ENCODE data around the gene IGF2BP3. TPM values are rescaled to one million over a fixed set of nuclear protein-coding genes. Genes with fewer than 3 reads are reported as not detected.
"Not testable (repeated sequence)": the region's sequence is repeated elsewhere in the genome, so short reads cannot be mapped to it uniquely, and the experiment has no call there.

The IGF2BP3 gene
- total RNA-seq, result under 1 TPM; 0.32 to 0.86 (median 0.43) TPM

DNA sequence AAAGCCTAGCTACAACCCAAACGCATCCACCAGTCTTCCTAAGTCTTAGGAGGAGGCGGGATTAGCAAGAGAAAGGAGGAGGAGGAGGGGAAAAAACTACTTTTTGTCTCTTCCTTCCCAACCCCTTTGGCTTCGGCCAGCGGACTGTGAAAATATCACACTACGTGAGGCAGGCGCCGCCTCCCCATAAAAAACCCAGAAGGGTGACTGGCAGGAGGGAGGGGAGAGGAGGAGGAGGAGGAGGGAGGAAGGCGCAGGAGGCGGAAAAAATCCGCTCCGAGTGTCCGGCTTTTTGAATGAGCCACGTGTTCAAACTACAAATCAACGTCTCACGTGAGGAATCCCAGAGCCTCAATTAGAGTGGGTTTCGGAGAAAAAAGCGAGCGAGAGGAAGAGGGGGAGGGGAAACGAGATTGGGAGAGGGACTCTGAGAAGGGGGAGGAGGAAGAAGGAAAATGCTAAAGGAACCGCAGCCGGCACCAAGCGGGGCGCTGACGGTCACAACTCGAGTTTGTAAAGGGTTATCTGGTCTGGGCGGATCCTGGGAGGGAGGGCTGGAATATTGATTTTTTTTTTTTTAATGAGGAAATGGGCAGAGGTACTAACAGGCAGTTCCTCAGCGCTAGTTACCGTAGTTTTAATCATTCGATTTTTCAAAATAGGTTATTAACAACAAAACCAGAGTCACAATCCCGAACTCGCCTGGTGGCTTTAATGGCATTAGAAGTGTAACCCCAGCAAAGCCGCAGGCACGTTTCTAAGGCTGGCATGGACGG, at the start of gene IGF2BP3:
IGF2BP3 (minus strand) TSS at position 162 of the 776 bp plus-strand sequence. CDS start 381 bp downstream, outside the sequence.
- peaks cover 7% of the 10 kb centered on the region for H3K9me3 Mint-ChIP-seq
- H3K27me3 Mint-ChIP-seq (ENCODE audit: low read depth), result peaks cover 70% of the 10 kb centered on the region
- no peaks in the 10 kb centered on the region for H3K36me3 Mint-ChIP-seq (ENCODE audit: insufficient read depth)
- ATAC-seq (no peak), DNase-seq (no peak)
- peaks cover 37% of the 10 kb centered on the region for H3K4me1 Mint-ChIP-seq (ENCODE audit: low read depth)
- H3K4me3 Mint-ChIP-seq, result peak within 1 kb of the TSS; percentile 75

DNA sequence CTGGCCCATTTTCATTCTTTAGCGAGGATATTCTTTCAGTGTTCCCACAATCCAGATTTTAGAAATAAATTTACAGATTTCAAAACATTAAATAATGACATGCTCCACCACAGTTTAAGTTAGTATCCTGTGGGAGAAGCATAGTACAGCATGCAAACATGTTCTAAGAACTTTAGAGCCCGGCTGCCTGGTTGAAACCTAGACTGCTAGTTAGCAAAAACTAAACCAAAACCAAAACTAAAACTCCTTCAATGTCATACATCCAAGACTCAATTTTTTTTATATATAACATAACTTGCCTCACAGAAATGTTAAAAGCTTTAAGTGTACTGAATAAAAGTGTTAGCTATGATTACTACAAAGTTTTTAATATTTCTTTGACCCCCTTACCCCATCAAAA, 44.5 kb upstream of the IGF2BP3 start:
- peak; percentile 74 to 78 for ATAC-seq

DNA sequence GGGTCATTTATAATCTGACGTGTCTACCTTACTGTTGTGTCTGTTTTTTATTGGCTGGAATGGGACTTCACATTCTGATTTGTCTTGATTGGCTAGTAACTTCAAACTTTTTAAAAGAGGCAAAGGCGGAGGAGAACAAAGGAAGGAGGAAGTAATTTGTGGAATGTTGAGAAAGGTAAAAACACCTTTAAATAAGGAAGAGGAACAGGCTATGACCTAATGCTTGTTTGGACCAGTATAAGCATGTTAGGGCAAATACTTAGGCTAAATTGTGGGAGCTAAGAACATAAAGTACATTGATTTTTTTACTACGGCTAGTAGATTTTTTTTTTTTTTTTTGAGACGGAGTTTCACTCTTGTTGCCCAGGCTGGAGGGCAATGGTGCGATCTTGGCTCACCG, 43.5 kb upstream of the IGF2BP3 start:
- H3K9me3 Mint-ChIP-seq; H3K27me3 Mint-ChIP-seq (ENCODE audit: low read depth); H3K4me3 Mint-ChIP-seq; DNase-seq; ATAC-seq: not testable (repeated sequence)
- peaks cover 19% of the 10 kb centered on the region for H3K4me1 Mint-ChIP-seq (ENCODE audit: low read depth)
- H3K36me3 Mint-ChIP-seq (ENCODE audit: insufficient read depth), result peaks cover 40% of the 10 kb centered on the region

More for the DNA sequence above, 44.5 kb upstream of the IGF2BP3 start:
- peaks cover 19% of the 10 kb centered on the region for H3K4me1 Mint-ChIP-seq (ENCODE audit: low read depth)
- DNase-seq, result no peak
- H3K27me3 Mint-ChIP-seq (ENCODE audit: low read depth), result no peaks in the 10 kb centered on the region
- peaks cover 44% of the 10 kb centered on the region for H3K36me3 Mint-ChIP-seq (ENCODE audit: insufficient read depth)
- H3K9me3 Mint-ChIP-seq, result no peaks in the 10 kb centered on the region
- H3K4me3 Mint-ChIP-seq, result peak overlapping the region; percentile 31

DNA sequence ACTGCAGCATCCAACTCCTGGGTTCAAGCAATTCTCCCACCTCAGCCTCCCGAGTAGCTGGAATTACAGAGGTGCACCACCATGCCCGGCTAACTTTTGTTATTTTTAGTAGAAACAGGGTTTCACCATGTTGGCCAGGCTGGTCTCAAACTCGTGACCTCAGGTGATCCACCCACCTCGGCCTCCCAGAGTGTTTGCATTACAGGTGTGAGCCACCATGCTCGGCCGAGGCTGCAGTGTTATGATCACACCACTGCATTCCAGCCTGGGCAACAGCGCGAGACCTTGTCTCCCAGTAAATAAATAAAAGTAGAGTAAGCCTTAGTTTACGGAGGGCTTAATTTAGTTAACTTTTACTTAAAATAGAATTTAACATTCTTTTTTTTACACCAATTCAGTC, 23.7 kb upstream of the IGF2BP3 start:
- DNase-seq, result no peak

DNA sequence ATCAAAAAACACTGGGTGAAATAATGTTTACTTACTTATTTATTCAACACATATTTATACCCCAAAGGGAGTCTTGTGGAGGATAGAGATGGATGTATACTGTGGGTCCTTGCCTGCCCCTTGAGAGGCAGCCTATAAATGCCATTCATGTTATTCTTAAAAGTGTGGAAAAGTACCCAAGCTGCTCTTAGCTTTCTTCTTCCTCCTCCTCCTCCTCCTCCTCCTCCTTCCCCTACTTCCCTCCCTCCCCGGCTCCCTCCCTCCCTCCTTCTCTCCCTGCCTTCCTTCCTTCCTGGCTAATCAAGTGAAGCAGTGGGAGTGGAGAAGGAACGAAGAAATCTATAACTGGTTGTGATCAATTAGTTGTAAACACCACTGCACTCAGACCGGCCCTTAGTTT, 21.2 kb upstream of the IGF2BP3 start:
- ATAC-seq (no peak), DNase-seq (no peak)
- Mint-ChIP-seq H3K36me3 (ENCODE audit: insufficient read depth) (no peaks in the 10 kb centered on the region), H3K4me1 (ENCODE audit: low read depth) (peaks cover 11% of the 10 kb centered on the region), H3K27me3 (ENCODE audit: low read depth) (no peaks in the 10 kb centered on the region), H3K9me3 (no peaks in the 10 kb centered on the region), H3K4me3 (peak overlapping the region; percentile 82)

More for the DNA sequence above, 23.7 kb upstream of the IGF2BP3 start:
- Mint-ChIP-seq H3K36me3 (ENCODE audit: insufficient read depth) (no peaks in the 10 kb centered on the region), H3K4me3 (no peak overlapping the region), H3K27me3 (ENCODE audit: low read depth) (no peaks in the 10 kb centered on the region), H3K4me1 (ENCODE audit: low read depth) (peaks cover 11% of the 10 kb centered on the region), H3K9me3 (no peaks in the 10 kb centered on the region)
- ATAC-seq, result no peak

DNA sequence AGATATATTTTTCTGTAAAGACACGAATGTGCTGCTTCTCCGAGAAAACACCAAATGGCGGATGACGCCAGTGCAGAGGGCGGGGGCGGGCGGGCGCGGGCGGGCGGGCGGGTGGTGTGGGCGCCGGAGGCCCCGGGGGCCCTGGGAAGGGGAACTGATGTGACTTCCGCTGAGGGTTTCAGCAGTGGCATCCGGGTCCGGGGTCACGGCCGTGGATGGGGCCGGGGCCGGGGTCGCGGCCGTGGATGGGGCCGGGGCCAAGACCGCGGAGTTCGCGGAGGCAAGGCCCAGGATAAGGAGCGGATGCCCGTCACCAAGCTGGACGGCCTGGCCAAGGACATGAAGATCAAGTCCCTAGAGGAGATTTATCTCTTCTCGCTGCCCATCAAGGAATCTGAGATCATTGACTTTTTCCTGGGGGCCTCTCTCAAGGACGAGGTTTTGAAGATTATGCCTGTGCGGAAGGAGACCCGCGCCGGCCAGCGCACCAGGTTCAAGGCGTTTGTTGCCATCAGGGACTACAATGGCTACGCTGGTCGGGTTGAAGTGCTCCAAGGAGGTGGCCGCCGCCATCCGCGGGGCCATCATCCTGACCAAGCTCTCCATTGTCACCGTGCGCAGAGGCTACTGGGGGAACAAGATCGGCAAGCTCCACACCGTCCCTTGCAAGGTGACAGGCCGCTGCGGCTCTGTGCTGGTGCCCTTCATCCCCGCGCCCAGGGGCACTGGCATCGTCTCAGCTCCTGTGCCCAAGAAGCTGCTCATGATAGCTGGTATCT, 20.3 kb upstream of the IGF2BP3 start:
- H3K27me3 Mint-ChIP-seq (ENCODE audit: low read depth), result no peaks in the 10 kb centered on the region
- DNase-seq (peak; percentile 52), ATAC-seq (peak; percentile 70 to 91)
- H3K4me3 Mint-ChIP-seq, result peak overlapping the region; percentile 82
- H3K36me3 Mint-ChIP-seq (ENCODE audit: insufficient read depth), result no peaks in the 10 kb centered on the region
- peaks cover 11% of the 10 kb centered on the region for H3K4me1 Mint-ChIP-seq (ENCODE audit: low read depth)
- no peaks in the 10 kb centered on the region for H3K9me3 Mint-ChIP-seq

DNA sequence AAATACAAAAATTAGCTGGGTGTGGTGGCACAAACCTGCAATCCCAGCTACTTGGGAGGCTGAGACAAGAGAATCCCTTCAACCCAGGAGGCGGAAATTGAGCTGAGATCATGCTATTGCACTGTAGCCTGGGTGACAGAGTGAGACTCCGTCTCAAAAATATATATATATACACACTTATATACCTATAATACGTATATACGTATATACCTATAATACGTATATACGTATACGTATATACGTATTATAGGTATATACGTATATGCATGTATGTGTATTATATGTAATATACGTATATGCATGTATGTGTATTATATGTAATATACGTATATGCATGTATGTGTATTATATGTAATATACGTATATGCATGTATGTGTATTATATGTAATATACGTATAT, 18.4 kb upstream of the IGF2BP3 start:
- not testable (repeated sequence) for H3K27me3 Mint-ChIP-seq (ENCODE audit: low read depth); H3K36me3 Mint-ChIP-seq (ENCODE audit: insufficient read depth); H3K4me3 Mint-ChIP-seq; DNase-seq; H3K9me3 Mint-ChIP-seq; ATAC-seq
- H3K4me1 Mint-ChIP-seq (ENCODE audit: low read depth), result peaks cover 11% of the 10 kb centered on the region

DNA sequence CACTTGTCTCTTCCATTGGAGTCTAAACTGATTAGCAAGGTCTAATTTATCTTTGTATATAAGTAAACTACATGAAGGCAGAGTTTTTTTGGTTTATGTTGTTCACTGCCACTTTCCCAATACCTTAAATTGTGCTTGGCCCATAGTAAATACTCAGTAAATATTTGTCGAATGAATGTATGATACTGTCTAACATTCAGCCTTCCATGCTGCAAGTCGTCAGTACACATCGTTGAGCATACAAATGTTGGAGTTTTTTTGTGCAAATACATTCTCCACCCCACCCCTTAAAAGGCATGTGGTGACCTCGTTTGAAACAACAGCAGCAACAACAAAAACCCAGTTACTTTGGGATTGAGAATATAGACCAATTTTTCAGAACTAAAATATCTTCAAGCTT, 17.4 kb upstream of the IGF2BP3 start:
- DNase-seq, result no peak
- Mint-ChIP-seq H3K27me3 (ENCODE audit: low read depth) (peaks cover 1% of the 10 kb centered on the region), H3K4me3 (no peak overlapping the region), H3K9me3 (no peaks in the 10 kb centered on the region), H3K4me1 (ENCODE audit: low read depth) (peaks cover 11% of the 10 kb centered on the region), H3K36me3 (ENCODE audit: insufficient read depth) (no peaks in the 10 kb centered on the region)
- no peak for ATAC-seq

DNA sequence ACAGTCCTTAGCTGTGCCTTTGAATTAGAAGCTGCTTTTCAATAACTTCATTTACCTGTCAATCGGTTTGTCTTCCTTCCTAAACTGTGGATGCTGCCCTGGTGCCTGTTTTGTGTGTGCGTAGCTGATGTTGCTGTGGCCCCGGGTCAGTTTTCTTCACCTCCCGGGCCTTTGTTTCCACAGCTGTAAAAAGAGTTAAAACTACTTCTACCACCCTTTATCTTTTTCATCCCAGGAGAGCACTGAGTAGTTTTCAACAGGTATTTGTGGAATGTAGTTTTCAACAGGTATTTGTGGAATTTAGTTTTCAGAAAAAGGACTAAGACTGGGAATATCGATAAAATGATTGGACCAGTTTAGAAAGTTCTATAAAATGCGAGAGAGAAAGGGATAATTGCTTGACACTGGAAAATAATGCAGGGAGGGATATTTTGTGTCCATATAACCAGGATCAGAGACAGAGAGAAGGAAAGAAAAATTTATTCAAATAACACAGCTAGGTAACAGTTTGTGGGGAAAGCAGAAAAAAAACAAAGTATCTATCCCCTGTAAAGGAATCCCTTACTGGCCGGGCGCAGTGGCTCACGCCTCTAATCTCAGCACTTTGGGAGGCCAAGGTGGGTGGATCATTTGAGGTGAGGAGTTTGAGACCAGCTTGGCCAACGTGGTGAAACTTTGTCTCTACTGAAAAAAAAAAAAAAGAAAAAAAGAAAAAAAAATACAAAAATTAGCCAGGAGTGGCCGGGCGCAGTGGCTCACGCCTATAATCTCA, 15.9 kb upstream of the IGF2BP3 start:
- no peak overlapping the region for H3K4me3 Mint-ChIP-seq
- H3K36me3 Mint-ChIP-seq (ENCODE audit: insufficient read depth), result no peaks in the 10 kb centered on the region
- peaks cover 9% of the 10 kb centered on the region for H3K4me1 Mint-ChIP-seq (ENCODE audit: low read depth)
- ATAC-seq (no peak), DNase-seq (no peak)
- no peaks in the 10 kb centered on the region for H3K9me3 Mint-ChIP-seq
- peaks cover 14% of the 10 kb centered on the region for H3K27me3 Mint-ChIP-seq (ENCODE audit: low read depth)

DNA sequence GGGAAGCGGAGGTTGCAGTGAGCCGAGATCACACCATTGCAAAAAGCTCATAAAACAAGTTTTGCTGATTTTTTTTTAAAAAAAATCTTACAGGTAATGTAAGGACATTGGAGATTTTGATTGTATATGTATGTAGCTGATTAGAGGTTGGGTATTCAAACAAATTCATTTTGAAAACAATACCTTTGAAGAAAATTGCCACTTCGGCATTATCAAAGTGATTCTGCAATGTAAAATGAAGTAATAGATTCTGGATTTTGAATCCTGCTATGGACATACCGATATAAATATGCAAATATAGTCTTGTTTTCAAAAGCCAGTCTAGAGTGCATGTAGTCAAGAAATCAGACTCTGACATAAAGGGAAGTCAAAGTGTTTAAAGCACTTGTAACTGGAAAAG, 12.4 kb upstream of the IGF2BP3 start:
- no peak for DNase-seq
- no peak for ATAC-seq
- Mint-ChIP-seq H3K9me3 (no peaks in the 10 kb centered on the region), H3K27me3 (ENCODE audit: low read depth) (peaks cover 25% of the 10 kb centered on the region), H3K4me1 (ENCODE audit: low read depth) (no peaks in the 10 kb centered on the region), H3K36me3 (ENCODE audit: insufficient read depth) (no peaks in the 10 kb centered on the region), H3K4me3 (no peak overlapping the region)

DNA sequence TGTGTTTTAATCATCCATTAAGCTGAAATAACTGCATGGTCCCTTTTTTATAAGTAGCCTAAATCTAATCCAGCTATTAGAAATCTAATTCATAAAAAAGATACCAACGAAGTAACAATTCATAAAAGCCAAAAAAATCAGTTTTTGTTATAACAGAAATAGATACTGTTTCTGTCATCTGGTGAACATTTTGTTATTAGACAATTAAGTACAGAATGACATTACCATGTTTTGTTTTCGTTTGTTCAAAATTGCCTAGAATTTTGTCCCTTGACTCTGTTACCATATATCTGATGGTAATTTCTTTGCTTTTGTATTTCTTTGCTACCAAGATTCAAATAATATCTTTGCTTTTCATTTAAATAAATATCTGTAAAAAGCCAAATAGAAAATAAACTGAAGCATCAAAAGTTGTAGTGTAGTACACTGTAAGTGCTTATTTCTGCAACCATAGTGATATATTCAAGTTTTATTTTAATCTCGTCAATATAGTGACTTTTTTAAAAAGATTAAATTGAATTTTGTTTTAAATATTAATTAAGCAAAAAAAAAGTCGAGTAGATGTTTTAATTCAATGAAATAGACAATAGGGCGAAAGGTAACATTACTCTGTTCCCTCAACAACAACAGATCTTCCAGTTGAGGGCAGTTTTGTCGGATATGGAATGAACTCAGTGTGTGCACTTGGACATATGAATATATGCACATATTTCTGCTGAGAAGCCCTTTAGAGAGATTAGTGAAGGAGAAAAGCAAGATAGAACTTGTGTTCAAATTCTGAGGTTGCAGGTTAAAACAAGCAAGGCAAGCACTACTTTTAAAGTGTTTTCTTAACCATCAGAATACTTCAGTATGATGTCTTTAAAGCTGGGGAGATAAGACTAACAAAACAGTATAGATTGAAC, 7.9 kb upstream of the IGF2BP3 start:
- Mint-ChIP-seq H3K27me3 (ENCODE audit: low read depth) (peaks cover 54% of the 10 kb centered on the region), H3K36me3 (ENCODE audit: insufficient read depth) (no peaks in the 10 kb centered on the region)

DNA sequence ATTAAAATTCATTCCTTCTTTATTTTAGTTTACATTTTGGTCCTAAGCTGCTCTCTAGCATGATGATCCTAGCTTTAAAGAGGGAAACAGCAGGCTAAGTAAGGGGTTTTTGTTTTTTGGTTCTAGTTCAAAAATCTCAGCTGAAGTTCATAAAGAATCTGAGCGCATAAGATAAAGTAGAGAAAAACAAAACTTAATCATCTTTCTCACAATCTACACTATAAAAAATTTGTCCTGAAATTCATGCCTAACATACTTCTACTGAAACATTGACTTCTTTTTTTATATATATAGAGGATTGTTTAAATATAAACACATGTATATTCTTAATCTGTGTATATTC, 6.8 kb upstream of the IGF2BP3 start:
- Mint-ChIP-seq H3K36me3 (ENCODE audit: insufficient read depth) (no peaks in the 10 kb centered on the region), H3K4me1 (ENCODE audit: low read depth) (peaks cover 9% of the 10 kb centered on the region), H3K4me3 (no peak overlapping the region), H3K9me3 (peaks cover 7% of the 10 kb centered on the region), H3K27me3 (ENCODE audit: low read depth) (peaks cover 58% of the 10 kb centered on the region)
- DNase-seq (no peak), ATAC-seq (no peak)

More for the DNA sequence above, 7.9 kb upstream of the IGF2BP3 start:
- no peak overlapping the region for H3K4me3 Mint-ChIP-seq
- H3K4me1 Mint-ChIP-seq (ENCODE audit: low read depth), result peaks cover 8% of the 10 kb centered on the region
- H3K9me3 Mint-ChIP-seq, result peaks cover 7% of the 10 kb centered on the region
- no peak for ATAC-seq
- no peak for DNase-seq

DNA sequence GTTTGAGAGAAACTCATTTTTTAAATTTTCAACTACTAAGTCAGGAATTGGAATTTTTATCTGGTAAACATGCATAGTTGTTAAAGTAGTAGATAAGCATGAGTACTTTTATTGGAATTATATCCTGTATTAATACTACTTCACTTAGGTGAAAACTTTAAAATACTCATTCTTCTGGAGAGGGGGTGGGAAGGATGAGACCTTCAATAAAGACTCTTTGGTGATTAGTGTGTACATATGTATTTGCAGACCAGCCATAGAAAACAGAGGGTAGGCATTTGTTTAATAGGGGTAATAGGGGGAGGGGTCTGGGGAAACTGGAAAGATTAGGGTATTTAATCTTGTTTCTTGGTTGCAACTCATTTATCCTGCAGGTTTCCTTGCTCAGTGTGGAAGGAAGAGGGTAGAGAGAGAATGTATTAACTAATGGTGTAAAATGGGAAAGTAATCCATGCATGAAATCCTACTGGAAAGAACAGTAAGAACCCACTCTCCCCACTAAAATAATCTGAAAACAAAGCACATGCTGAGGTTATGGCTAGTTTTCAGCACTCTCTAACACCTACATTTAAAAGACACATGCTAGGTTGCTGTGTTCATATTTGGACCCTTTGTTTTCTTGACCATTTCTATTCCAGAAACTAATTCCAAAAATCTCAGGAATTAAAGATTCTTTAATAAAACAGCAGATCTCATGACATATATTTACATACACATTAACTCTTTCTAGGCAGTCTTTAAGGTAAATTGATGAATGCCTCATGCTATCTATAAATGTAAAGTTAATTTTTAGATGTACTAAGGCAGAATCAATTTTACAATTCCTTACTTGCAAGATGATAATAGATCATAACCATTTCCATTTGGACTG, 6.2 kb upstream of the IGF2BP3 start:
- H3K4me1 Mint-ChIP-seq (ENCODE audit: low read depth), result peaks cover 10% of the 10 kb centered on the region
- H3K27me3 Mint-ChIP-seq (ENCODE audit: low read depth), result peaks cover 57% of the 10 kb centered on the region

More for the DNA sequence above, 6.2 kb upstream of the IGF2BP3 start:
- no peaks in the 10 kb centered on the region for H3K36me3 Mint-ChIP-seq (ENCODE audit: insufficient read depth)
- H3K4me3 Mint-ChIP-seq, result no peak overlapping the region
- peaks cover 7% of the 10 kb centered on the region for H3K9me3 Mint-ChIP-seq
- no peak for DNase-seq
- no peak for ATAC-seq

Measured in activated T-cell treated with anti-CD3 and anti-CD28 coated beads, Interleukin-2, amount 50 U/mL, for 4 hours (primary cell).